LNCAP (cell line): ENCODE measurements around the gene RABGAP1L.

ENCODE experiments used
- CTCF ChIP-seq: fragments of 450-650 bp; IDR thresholded peaks from 2 replicates; pipeline ENCODE4 v1.5.1; 2017; ENCODE audit warnings: mild to moderate bottlenecking

RABGAP1L gene

GRCh38 chr1:174160109-174160473 is 771 bp downstream of the RABGAP1L start:
- no peak for TF ChIP-seq CTCF

- TF ChIP-seq CTCF = no peak
Measured at GRCh38 chr1:174160603-174161002, 1.3 kb downstream of the RABGAP1L start.

- no peak for TF ChIP-seq CTCF
Measured at GRCh38 chr1:174161813-174162212, 2.5 kb downstream of the RABGAP1L start.

- no peak for TF ChIP-seq CTCF
Measured at GRCh38 chr1:174164826-174165225, 5.5 kb downstream of the RABGAP1L start.

- TF ChIP-seq CTCF = no peak
Measured at GRCh38 chr1:174165471-174166137, 6.3 kb downstream of the RABGAP1L start.

- TF ChIP-seq CTCF = no peak
Measured at GRCh38 chr1:174166530-174167264, 7.4 kb downstream of the RABGAP1L start.

GRCh38 chr1:174167265-174167803 is 8.0 kb downstream of the RABGAP1L start:
- no peak for TF ChIP-seq CTCF
